Keratinocyte (primary cell): ENCODE results near the gene CHN2.

Source experiments
- EZH2 ChIP-seq: IDR thresholded peaks from one replicate; pipeline ENCODE4 v1.6.1; 2012; ENCODE audit warnings: inconsistent platforms, mild to moderate bottlenecking, low read length, moderate library complexity
- TF ChIP-seq, protein P1 (sequence below), 3 experiments: IDR thresholded peaks in 1 of 3; conservative IDR thresholded peaks in 1 of 3; optimal IDR thresholded peaks in 1 of 3; 2 replicates in 2 of 3; 3 replicates in 1 of 3; pipeline versions ENCODE3 to v1.5.1; 2011; ENCODE audit warnings: low read length in 3 of 3, mild to moderate bottlenecking in 3 of 3, moderate library complexity in 2 of 3, control low read depth in 1 of 3, inconsistent platforms in 1 of 3; ENCODE audit not compliant: insufficient read depth in 2 of 3; ENCODE audit errors: extremely low read depth in 1 of 3

DNA sequence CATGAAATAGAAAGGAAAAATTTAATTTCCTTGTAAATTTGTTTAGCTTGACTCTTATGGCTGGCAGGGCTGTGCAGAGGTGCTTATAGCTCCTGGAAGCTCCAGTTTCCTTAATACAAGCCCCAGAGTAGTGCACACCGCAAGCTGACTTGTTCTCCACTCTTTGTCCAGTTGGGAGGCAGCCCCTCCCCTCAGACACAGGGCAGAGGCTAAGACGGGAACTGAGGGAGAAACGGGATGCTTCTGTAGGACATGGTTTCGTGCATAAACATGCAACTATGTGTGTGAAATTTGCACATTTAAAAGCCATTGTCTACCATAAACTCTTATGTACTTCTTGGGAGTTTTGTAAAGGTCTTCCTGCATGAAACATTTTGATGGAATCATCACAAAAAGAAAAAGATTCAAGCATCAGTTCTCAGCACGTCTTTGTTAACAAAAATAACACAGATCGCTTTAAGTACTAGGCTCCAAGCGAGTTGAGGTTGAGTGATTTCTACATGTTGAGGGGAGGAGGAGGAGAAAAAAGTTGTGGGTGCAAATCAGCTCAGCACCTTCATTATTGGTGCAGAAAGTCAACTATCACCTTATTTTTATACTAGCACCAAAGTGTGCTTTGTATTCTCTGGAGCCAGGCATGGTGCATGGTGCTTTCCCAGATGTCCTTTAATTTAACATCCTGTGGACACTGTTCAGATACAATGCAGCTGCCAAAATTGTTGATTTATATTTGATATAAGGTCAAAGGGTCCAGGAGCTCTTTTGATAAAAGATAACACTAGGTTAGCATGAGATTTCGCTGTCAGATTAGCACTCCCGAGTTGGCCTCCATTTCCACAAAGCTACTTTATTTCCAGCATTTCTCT lies 124.5 kb downstream of the CHN2 start:
- TF ChIP-seq, protein P1, sequence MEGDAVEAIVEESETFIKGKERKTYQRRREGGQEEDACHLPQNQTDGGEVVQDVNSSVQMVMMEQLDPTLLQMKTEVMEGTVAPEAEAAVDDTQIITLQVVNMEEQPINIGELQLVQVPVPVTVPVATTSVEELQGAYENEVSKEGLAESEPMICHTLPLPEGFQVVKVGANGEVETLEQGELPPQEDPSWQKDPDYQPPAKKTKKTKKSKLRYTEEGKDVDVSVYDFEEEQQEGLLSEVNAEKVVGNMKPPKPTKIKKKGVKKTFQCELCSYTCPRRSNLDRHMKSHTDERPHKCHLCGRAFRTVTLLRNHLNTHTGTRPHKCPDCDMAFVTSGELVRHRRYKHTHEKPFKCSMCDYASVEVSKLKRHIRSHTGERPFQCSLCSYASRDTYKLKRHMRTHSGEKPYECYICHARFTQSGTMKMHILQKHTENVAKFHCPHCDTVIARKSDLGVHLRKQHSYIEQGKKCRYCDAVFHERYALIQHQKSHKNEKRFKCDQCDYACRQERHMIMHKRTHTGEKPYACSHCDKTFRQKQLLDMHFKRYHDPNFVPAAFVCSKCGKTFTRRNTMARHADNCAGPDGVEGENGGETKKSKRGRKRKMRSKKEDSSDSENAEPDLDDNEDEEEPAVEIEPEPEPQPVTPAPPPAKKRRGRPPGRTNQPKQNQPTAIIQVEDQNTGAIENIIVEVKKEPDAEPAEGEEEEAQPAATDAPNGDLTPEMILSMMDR (optimal IDR thresholded peaks at IDR 0.05 in 1 of 3, IDR thresholded peaks at IDR 0.05 in 1 of 3, conservative IDR thresholded peaks at IDR 0.05 in 1 of 3; ENCODE audit: extremely low read depth in 1 of 3, insufficient read depth in 2 of 3, low read length in 3 of 3): no peak
- no peak for TF ChIP-seq EZH2
